ENCODE data around the gene GALNS. TPM values are rescaled to one million over a fixed set of nuclear protein-coding genes. Genes with fewer than 3 reads are reported as not detected.

The GALNS gene
- total and polyA plus RNA-seq, 2 of the 13 experiments (the other 11 are each of a cell fraction or from before 2014, with no cell fraction given), result 9.2 to 9.8 TPM

GRCh38 chr16:88785106-88785924, 71.4 kb downstream of the GALNS start, which contains the start of gene PIEZO1 (continued):
- peak; percentile 89 for TF ChIP-seq UBTF (CRISPR knock-in tag; IDR thresholded peaks at IDR 0.05)
- peak; percentile 74; the same call in 1 of the 2 replicates for TF ChIP-seq ZNF329 (CRISPR knock-in tag; IDR thresholded peaks at IDR 0.05; ENCODE audit: low read depth)
- peak in 1 of 2 experiments; percentile 82; a peak in 1 of 4 replicates for TF ChIP-seq KLF16 (CRISPR knock-in tag; IDR thresholded peaks at IDR 0.05)
- peak; percentile 83; the same call in 1 of the 2 replicates for TF ChIP-seq NFATC3 (CRISPR knock-in tag; IDR thresholded peaks at IDR 0.05)
- peak; percentile 55; the same call in 1 of the 2 replicates for TF ChIP-seq ATF7-NPFF (CRISPR knock-in tag; IDR thresholded peaks at IDR 0.05; ENCODE audit: low read depth)
- no peak for TF ChIP-seq ZNF335 (CRISPR knock-in tag; IDR thresholded peaks at IDR 0.05)
- TF ChIP-seq HES4 (CRISPR knock-in tag; IDR thresholded peaks at IDR 0.05; ENCODE audit: borderline replicate concordance), result peak; percentile 77; the same call in 1 of the 2 replicates
- peak; percentile 94 for TF ChIP-seq ZNF687 (CRISPR knock-in tag; IDR thresholded peaks at IDR 0.05)
- TF ChIP-seq DDIT3 (CRISPR knock-in tag; IDR thresholded peaks at IDR 0.05), result no peak
- 0 out of 2 replicates have a peak, but pooled peaks have one; percentile 52 for TF ChIP-seq CBFB (CRISPR knock-in tag; IDR thresholded peaks at IDR 0.05)
- TF ChIP-seq ZNF501 (CRISPR knock-in tag; IDR thresholded peaks at IDR 0.05), result peak; percentile 94
- no peak for TF ChIP-seq ZNF224 (CRISPR knock-in tag; IDR thresholded peaks at IDR 0.05)
- TF ChIP-seq YEATS4 (CRISPR knock-in tag; IDR thresholded peaks at IDR 0.05; ENCODE audit: borderline replicate concordance), result peak; percentile 78
- peak; percentile 88 for TF ChIP-seq ZNF891 (CRISPR knock-in tag; IDR thresholded peaks at IDR 0.05)
- TF ChIP-seq, protein P1, sequence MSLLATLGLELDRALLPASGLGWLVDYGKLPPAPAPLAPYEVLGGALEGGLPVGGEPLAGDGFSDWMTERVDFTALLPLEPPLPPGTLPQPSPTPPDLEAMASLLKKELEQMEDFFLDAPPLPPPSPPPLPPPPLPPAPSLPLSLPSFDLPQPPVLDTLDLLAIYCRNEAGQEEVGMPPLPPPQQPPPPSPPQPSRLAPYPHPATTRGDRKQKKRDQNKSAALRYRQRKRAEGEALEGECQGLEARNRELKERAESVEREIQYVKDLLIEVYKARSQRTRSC (CRISPR knock-in tag; IDR thresholded peaks at IDR 0.05; ENCODE audit: low read depth), result no peak; the same call in 1 of the 2 replicates
- peak; percentile 90 for TF ChIP-seq GATAD2A (CRISPR knock-in tag; IDR thresholded peaks at IDR 0.05)
- TF ChIP-seq ZNF331 (CRISPR knock-in tag; IDR thresholded peaks at IDR 0.05), result peak; percentile 41; the same call in 1 of the 2 replicates
